ENCODE data around the gene TRIM7.

- no peak for TF ChIP-seq CTCF (conservative IDR thresholded peaks at IDR 0.05; ENCODE audit: low read length)
- no peak for TF ChIP-seq EZH2phosphoT487 (IDR thresholded peaks at IDR 0.05; ENCODE audit: borderline replicate concordance)
Measured at GRCh38 chr5:181220178-181220515, 15.2 kb upstream of the TRIM7 start.
